Nephron (organoid): ENCODE data around the gene SST.

Experiments
- H3K27ac Mint-ChIP-seq, 3 experiments: 2 replicates each; pipeline ENCODE4 v1.8.0; 2020; ENCODE audit warnings: mixed read lengths in 3 of 3, mild to moderate bottlenecking in 2 of 3, moderate library complexity in 1 of 3
- H3K27me3 Mint-ChIP-seq: 2 replicates; pipeline ENCODE4 v1.8.0; 2021; ENCODE audit warnings: low read depth, mild to moderate bottlenecking, moderate library complexity, mixed read lengths
- H3K36me3 Mint-ChIP-seq: 2 replicates; pipeline ENCODE4 v1.8.0; 2020; ENCODE audit warnings: low read depth, mixed read lengths
- H3K4me1 Mint-ChIP-seq: 2 replicates; pipeline ENCODE4 v1.8.0; 2020; ENCODE audit warnings: mixed read lengths
- H3K4me3 Mint-ChIP-seq, 3 experiments: 2 replicates each; pipeline ENCODE4 v1.8.0; 2020; ENCODE audit warnings: mild to moderate bottlenecking in 3 of 3, mixed read lengths in 3 of 3, moderate library complexity in 2 of 3
- H3K9me3 Mint-ChIP-seq: 2 replicates; pipeline ENCODE4 v1.8.0; 2020; ENCODE audit warnings: mixed read lengths
- TF ChIP-seq, protein P1 (sequence below), 3 experiments: fragments of 200-600 bp; sonication (generic); IDR thresholded peaks; one replicate each; pipeline ENCODE4 v1.5.0; 2021; ENCODE audit warnings: antibody characterized with exemption in 3 of 3; ENCODE audit not compliant: unreplicated experiment in 3 of 3

The SST gene

DNA sequence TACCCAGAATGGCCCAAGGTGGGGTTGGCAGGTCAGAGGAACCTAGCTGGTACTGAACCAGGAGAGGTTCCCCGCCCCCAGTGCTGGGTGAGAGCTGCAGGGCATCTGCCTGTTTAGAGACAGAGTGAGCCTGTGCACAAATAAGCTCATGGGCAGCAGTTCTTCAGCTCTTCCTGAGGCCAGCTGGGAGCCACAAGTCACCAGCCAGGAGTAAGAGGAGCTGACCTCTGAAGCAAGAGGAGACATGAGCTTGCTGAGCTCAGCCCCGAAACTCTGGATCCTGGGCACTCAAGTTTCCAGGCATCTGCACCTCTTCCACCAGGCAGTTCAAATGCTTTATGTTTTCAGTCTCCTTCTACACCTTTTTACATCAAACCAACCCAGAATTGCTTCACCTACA is 30.1 kb upstream of the SST start:
- Mint-ChIP-seq H3K27me3 (peaks cover 15% of the 10 kb centered on the region), H3K36me3 (no peaks in the 10 kb centered on the region), H3K4me1 (peaks cover 5% of the 10 kb centered on the region), H3K4me3 (no peak overlapping the region), H3K27ac (no peak overlapping the region), H3K9me3 (no peaks in the 10 kb centered on the region)
- TF ChIP-seq, protein P1, sequence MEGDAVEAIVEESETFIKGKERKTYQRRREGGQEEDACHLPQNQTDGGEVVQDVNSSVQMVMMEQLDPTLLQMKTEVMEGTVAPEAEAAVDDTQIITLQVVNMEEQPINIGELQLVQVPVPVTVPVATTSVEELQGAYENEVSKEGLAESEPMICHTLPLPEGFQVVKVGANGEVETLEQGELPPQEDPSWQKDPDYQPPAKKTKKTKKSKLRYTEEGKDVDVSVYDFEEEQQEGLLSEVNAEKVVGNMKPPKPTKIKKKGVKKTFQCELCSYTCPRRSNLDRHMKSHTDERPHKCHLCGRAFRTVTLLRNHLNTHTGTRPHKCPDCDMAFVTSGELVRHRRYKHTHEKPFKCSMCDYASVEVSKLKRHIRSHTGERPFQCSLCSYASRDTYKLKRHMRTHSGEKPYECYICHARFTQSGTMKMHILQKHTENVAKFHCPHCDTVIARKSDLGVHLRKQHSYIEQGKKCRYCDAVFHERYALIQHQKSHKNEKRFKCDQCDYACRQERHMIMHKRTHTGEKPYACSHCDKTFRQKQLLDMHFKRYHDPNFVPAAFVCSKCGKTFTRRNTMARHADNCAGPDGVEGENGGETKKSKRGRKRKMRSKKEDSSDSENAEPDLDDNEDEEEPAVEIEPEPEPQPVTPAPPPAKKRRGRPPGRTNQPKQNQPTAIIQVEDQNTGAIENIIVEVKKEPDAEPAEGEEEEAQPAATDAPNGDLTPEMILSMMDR (IDR thresholded peaks at IDR 0.05; ENCODE audit: unreplicated experiment in 3 of 3), result no peak

DNA sequence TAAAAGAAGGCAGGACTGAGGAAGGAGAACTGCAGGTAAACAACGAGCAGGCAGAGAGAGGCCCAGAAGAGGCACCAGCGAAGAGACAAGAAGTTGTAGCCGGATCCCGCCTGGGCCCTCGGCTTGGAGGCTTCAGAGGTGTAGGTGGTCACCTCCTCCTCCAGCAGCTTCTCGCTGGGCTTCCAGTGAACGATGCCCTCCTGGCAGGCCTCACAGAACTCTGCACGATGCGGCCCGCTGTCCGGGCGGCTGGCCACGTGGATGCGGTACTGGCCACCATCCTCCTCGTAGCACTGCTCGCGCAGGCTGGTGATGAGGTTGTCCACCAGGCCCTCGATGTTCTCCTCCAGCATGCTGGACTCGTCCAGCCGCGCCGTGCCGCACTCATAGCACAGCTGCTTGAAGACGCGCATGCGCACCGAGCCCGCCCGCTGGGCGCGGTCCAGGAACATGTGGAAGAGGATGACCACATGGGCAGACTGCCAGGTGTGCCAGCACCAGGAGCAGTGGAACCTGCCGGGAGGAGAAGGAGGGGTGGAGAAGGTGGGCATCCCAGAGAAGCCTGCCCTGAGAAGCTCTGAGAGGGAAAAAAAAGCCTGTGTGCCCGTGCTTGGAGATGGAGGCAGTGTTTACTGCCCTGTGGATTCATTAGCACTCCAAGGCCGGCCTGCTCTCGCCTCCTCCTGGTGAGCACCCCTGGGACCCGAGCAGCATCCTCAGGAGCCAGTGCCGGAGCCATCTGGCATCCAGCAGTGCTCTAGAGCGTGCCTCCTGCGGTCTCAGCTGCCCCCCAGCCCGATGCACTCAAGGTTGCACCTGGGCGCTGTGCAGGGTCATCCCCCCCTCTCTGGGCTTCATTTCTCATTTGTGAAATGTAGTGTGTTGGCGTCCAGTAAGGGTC is 28.6 kb upstream of the SST start:
- Mint-ChIP-seq H3K27ac (no peak overlapping the region), H3K4me3 (no peak overlapping the region), H3K9me3 (no peaks in the 10 kb centered on the region), H3K36me3 (no peaks in the 10 kb centered on the region), H3K4me1 (peaks cover 9% of the 10 kb centered on the region), H3K27me3 (peaks cover 15% of the 10 kb centered on the region)
- TF ChIP-seq, protein P1 (IDR thresholded peaks at IDR 0.05; ENCODE audit: unreplicated experiment in 3 of 3), result no peak

GRCh38 chr3:187696021-187696420 is 25.8 kb upstream of the SST start:
- Mint-ChIP-seq H3K9me3 (no peaks in the 10 kb centered on the region), H3K27ac (no peak overlapping the region), H3K4me3 (no peak overlapping the region), H3K36me3 (no peaks in the 10 kb centered on the region), H3K27me3 (peaks cover 12% of the 10 kb centered on the region), H3K4me1 (peaks cover 9% of the 10 kb centered on the region)
- TF ChIP-seq, protein P1 (IDR thresholded peaks at IDR 0.05; ENCODE audit: unreplicated experiment in 3 of 3), result no peak

GRCh38 chr3:187695449-187695848 is 25.3 kb upstream of the SST start:
- Mint-ChIP-seq H3K9me3 (no peaks in the 10 kb centered on the region), H3K27ac (peak overlapping the region in 2 of 3 experiments; percentile 37 to 55), H3K27me3 (peaks cover 12% of the 10 kb centered on the region)

GRCh38 chr3:187694801-187695200 is 24.6 kb upstream of the SST start:
- H3K27me3 Mint-ChIP-seq, result peaks cover 12% of the 10 kb centered on the region
- H3K4me3 Mint-ChIP-seq, result no peak overlapping the region
- H3K27ac Mint-ChIP-seq, result peak overlapping the region in 1 of 3 experiments; percentile 55
- TF ChIP-seq, protein P1 (IDR thresholded peaks at IDR 0.05; ENCODE audit: unreplicated experiment in 3 of 3), result no peak
- H3K4me1 Mint-ChIP-seq, result peaks cover 9% of the 10 kb centered on the region
- H3K36me3 Mint-ChIP-seq, result no peaks in the 10 kb centered on the region
- H3K9me3 Mint-ChIP-seq, result no peaks in the 10 kb centered on the region

More at GRCh38 chr3:187695449-187695848, 25.3 kb upstream of the SST start:
- TF ChIP-seq, protein P1 (IDR thresholded peaks at IDR 0.05; ENCODE audit: unreplicated experiment in 3 of 3), result no peak
- Mint-ChIP-seq H3K4me3 (peak overlapping the region in 2 of 3 experiments; percentile 19 to 46), H3K36me3 (no peaks in the 10 kb centered on the region), H3K4me1 (peaks cover 9% of the 10 kb centered on the region)

GRCh38 chr3:187693431-187693830 is 23.2 kb upstream of the SST start:
- no peaks in the 10 kb centered on the region for H3K9me3 Mint-ChIP-seq
- H3K27me3 Mint-ChIP-seq, result peaks cover 12% of the 10 kb centered on the region
- H3K4me3 Mint-ChIP-seq, result no peak overlapping the region
- TF ChIP-seq, protein P1 (IDR thresholded peaks at IDR 0.05; ENCODE audit: unreplicated experiment in 3 of 3), result no peak
- peaks cover 9% of the 10 kb centered on the region for H3K4me1 Mint-ChIP-seq
- H3K36me3 Mint-ChIP-seq, result no peaks in the 10 kb centered on the region
- no peak overlapping the region for H3K27ac Mint-ChIP-seq
